WI38 (cell line): ENCODE data around the gene PTPRU.
"Not testable (repeated sequence)": the region's sequence is repeated elsewhere in the genome, so short reads cannot be mapped to it uniquely, and the experiment has no call there.

Source experiments
- H3K4me3 ChIP-seq: 2 replicates; pipeline ENCODE4 v1.5.1; 2011; ENCODE audit warnings: low read depth, mild to moderate bottlenecking, control low read depth, low read length
- TF ChIP-seq, protein P1 (sequence below): IDR thresholded peaks from 2 replicates; pipeline ENCODE4 v1.5.1; 2012; ENCODE audit warnings: low read depth, mild to moderate bottlenecking, control low read depth, low read length

The PTPRU gene

DNA sequence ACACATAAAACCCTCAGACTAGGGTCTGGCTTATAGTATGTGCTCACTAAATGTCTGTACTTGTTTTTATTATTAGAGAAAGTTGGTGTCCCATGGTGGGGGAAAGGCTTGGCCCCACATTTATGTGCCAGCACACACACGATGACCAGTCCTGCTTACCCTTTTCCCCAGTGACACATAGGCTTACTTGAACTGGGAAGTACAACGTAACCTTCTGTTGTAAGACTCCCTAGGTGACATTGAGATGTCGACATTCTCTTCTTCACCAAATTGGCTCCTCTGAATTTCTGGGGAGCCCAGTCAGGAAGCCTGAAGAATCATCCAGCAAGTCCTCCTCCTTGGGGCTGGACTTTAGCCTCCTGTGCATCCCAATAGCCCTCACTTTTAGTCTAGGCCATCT, 3.9 kb upstream of the PTPRU start:
- TF ChIP-seq, protein P1, sequence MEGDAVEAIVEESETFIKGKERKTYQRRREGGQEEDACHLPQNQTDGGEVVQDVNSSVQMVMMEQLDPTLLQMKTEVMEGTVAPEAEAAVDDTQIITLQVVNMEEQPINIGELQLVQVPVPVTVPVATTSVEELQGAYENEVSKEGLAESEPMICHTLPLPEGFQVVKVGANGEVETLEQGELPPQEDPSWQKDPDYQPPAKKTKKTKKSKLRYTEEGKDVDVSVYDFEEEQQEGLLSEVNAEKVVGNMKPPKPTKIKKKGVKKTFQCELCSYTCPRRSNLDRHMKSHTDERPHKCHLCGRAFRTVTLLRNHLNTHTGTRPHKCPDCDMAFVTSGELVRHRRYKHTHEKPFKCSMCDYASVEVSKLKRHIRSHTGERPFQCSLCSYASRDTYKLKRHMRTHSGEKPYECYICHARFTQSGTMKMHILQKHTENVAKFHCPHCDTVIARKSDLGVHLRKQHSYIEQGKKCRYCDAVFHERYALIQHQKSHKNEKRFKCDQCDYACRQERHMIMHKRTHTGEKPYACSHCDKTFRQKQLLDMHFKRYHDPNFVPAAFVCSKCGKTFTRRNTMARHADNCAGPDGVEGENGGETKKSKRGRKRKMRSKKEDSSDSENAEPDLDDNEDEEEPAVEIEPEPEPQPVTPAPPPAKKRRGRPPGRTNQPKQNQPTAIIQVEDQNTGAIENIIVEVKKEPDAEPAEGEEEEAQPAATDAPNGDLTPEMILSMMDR, result no peak
- no peak overlapping the region for H3K4me3 ChIP-seq

DNA sequence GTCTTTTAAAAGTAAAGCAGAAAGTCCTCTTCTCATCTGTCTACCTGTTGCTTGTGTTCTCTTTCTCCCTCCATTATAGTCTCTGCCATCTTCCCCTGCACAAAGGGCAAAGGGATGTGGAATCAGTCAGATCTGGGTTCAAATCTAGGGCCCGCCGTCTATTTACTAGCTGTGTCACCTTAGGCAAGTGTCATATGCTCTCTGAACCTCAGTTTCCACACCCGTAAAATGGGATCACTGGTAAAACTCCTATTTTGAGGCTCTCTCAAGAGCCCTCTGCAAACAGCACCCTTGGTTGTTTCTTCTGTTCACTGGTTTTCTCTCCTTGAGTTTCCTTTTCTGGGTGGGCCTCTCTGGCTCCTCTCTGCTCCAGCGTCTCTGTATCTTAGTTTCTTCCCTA, 2.6 kb upstream of the PTPRU start:
- H3K4me3 ChIP-seq, result no peak overlapping the region
- TF ChIP-seq, protein P1, result no peak

DNA sequence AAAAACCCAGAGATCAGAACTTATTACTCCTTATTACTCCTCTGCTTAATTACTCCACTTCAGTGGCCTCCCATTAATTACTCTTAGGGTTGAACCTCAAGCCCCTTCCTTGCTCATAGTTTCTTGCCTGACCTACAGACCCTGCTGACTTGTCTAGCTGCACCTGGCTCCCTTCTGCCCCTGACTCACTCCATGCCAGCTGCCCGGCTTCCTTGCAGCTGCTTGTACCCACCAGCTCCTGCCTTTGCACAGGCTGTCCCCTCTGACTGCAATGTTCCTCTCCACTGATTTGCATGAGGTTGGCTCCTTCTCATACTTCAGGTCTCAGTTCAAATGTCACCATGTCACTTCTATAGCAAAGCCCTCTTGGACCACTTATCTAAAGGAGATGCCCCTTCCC, 1.9 kb upstream of the PTPRU start:
- no peak overlapping the region for H3K4me3 ChIP-seq
- TF ChIP-seq, protein P1, result no peak

DNA sequence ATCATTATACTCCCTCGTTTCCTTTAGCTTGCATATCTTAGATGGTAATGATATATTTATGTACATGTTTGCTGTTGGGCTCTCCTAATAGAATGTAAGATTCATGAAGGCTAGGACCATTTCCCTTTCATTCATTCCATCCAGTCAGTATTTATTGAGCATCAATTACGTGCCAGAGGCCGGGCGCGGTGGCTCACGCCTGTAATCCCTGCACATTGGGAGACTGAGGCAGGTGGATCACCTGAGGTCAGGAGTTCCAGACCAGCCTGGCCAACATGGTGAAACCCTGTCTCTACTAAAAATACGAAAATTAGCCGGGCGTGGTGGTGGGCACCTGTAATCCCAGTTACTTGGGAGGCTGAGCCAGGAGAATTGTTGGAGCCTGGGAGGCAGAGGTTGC, 1.4 kb upstream of the PTPRU start:
- not testable (repeated sequence) for H3K4me3 ChIP-seq

DNA sequence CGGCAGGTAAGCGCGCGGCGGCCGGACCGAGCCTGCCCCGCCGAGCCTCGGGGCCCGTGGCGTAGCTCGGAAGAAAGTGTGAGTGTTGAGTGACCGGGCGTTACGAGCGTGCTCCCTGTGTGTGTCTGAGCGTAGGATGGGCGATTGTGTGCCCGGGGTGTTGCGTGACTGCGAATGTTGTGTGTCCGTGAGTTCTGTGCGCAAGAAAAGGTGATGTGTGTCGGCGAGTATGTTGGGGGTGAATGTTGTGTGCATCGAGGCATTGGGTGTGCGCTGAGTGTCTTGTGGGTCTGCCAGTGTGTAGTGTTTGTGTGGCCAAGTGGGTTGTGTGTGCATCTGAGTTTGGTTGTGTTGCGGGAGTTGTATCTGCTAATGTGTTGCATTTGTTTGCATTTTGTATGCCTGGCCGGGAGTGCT, 398 bp downstream of the PTPRU start:
- TF ChIP-seq, protein P1, result no peak
- H3K4me3 ChIP-seq, result peak overlapping the region; percentile 65

DNA sequence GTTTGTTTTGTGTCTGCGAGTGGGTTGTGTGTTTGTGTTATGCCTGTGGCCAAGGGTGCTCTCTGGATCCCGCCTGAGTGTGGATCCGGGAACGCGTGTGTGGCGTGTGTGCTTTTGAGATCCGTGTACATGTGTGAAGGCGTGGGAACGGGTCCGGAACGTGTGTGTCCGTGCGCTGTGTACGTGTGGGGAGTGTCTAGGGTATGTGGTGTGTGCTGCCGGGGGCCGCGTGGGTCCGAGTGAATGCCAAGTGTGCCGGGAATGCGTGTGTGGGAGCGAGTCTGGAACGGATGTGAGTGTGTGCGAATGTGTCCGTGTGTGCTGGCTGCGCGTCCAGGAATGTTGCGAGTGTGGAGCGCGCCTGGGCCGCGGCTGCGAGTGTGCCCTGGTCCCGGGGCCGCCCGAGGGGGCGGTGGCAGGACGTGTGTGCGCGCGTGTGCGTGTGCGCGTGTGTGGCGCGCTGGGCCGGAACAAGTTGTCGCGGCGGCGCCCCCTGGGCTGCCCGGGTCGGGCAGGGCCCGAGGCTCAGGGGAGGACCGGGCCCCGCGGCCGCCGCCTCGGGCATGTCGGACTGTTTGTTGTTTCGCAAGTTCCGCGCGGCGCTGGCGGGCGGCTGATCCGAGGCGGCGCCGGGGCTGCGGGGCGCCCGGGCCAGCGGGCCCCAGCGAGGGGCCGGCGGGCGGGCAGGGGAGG, 953 bp downstream of the PTPRU start:
- TF ChIP-seq, protein P1, result no peak
- H3K4me3 ChIP-seq, result peak overlapping the region; percentile 65

DNA sequence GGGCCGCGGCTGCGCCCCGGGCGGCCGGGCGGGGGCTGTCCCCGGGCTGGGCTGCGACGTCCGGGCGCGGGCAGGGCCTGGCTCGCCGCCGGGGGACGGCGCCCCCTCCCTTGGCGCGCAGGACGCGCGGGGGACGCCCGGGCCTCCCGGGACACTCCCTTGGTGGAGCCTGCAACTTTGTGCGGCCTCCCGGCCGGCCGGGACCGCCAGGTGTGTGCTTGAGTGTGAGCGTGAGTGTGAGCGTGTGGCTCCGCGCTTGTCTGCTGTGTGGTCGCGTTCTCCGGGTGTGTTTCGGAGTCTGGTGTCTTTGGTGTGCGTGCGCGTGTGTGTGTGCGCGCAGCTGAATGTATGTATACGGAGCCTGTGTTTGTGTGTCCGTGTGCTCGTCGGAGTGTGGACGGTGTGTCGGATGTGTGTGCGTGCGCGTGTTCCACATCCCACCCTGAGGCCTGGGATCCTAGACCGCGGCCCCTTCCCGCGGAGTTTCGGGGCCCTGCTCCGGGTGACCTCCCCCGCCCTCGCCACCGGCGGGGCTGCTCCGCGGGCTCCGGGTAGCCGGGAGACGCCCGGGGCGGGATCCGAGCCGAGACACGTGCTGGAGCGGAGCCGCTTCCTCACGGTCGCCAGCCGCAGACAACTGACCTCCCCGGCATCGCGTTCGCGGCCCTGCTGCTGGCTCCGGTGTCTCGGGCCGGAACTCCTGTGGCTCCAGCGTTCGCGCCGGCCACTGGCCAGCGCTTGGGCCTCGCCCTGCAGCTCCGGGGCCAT, 1.7 kb downstream of the PTPRU start:
- TF ChIP-seq, protein P1, result no peak
- H3K4me3 ChIP-seq, result peak overlapping the region; percentile 17; the same call in 1 of the 2 replicates
